Measurements from ENCODE around the gene OR5AN1. TPM values are rescaled to one million over a fixed set of nuclear protein-coding genes. Genes with fewer than 3 reads are reported as not detected.
"Not testable (repeated sequence)": the region's sequence is repeated elsewhere in the genome, so short reads cannot be mapped to it uniquely, and the experiment has no call there.

The OR5AN1 gene
- total RNA-seq, result not detected in 2 replicates
- polyA plus RNA-seq, result not detected in 2 replicates

DNA sequence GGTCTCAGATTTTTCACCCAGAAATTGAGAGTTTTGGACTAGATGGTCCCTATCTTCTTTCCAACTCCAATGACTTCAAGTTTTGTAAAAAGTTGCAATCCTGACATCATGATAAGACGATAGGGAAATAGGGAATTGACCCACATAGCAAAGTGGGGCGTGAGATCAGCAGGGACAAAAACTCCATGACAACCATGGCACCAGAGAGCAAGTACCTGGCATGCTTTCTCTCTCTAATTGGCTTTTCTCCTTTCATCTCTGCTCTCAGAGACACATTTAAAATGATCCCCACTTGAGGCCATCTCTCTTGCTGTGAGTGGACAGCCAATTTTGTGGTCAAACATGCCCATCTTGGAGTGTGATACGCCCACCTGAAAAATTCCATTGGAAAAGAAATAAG, at the start of gene OR5AN1:
TSS of gene OR5AN1 (plus strand) at position 301 of the 400 bp plus-strand sequence. CDS start 5,564 bp downstream, outside the sequence.
- TF ChIP-seq, protein P1, sequence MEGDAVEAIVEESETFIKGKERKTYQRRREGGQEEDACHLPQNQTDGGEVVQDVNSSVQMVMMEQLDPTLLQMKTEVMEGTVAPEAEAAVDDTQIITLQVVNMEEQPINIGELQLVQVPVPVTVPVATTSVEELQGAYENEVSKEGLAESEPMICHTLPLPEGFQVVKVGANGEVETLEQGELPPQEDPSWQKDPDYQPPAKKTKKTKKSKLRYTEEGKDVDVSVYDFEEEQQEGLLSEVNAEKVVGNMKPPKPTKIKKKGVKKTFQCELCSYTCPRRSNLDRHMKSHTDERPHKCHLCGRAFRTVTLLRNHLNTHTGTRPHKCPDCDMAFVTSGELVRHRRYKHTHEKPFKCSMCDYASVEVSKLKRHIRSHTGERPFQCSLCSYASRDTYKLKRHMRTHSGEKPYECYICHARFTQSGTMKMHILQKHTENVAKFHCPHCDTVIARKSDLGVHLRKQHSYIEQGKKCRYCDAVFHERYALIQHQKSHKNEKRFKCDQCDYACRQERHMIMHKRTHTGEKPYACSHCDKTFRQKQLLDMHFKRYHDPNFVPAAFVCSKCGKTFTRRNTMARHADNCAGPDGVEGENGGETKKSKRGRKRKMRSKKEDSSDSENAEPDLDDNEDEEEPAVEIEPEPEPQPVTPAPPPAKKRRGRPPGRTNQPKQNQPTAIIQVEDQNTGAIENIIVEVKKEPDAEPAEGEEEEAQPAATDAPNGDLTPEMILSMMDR (IDR thresholded peaks at IDR 0.05; ENCODE audit: low read depth, low read length), result no peak
- no peaks in the 10 kb centered on the region for H3K27me3 ChIP-seq
- H3K27ac ChIP-seq, result no peak within 1 kb of the TSS
- no peak within 1 kb of the TSS for H3K4me3 ChIP-seq
- H3K4me1 ChIP-seq (ENCODE audit: low read depth), result no peaks in the 10 kb centered on the region
- DNase-seq (ENCODE audit: low read depth in 1 of 2, low spot score in 1 of 2), result no peak
- H3K36me3 ChIP-seq, result no peaks in the 10 kb centered on the region
- H3K9me3 ChIP-seq (ENCODE audit: low read depth), result no peaks in the 10 kb centered on the region

DNA sequence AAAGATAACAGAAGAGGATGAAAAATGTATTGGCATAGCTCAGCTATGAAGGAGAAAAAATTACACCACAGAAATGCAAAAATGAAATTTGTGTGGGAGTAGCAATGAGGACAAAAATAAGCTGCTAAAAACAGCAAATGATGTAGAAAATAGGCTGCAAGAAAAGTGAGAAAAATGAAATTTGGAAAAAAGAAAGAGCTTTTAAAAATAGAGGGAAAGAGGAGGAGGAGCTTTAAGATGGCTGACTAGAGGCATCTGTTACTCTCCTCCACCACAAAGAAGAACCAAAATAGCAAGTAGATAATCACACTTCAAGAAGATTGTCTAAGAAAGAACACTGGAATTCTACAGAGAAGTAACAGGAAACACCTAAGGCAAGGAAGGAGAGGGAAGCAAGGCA, 23.7 kb upstream of the OR5AN1 start:
- TF ChIP-seq, protein P1 (IDR thresholded peaks at IDR 0.05; ENCODE audit: low read depth, low read length), result no peak
- Histone ChIP-seq H3K36me3 (no peaks in the 10 kb centered on the region), H3K9me3 (ENCODE audit: low read depth) (no peaks in the 10 kb centered on the region), H3K4me1 (ENCODE audit: low read depth) (no peaks in the 10 kb centered on the region), H3K4me3 (no peak overlapping the region), H3K27ac (no peak overlapping the region), H3K27me3 (no peaks in the 10 kb centered on the region)
- no peak for DNase-seq (ENCODE audit: low read depth in 1 of 2, low spot score in 1 of 2)

DNA sequence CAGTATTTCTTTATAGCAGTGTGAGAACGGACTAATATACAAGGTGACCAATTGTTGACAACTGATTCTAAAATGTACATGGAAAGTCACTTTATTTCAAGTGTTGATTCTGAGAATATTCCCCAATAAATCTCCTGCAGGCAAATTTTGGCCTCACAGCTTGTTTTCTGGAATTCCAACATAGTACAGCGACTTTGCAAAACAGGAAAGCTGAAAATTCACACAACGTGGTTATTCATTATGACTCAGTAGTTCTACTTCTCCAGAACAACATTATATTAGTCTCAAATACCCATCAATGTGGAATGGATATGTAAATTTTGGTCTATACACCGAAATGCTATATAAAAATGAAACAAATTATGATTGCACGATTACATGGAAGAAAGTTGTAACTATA, 22.5 kb upstream of the OR5AN1 start:
- TF ChIP-seq, protein P1 (IDR thresholded peaks at IDR 0.05; ENCODE audit: low read depth, low read length), result no peak
- no peak for DNase-seq (ENCODE audit: low read depth in 1 of 2, low spot score in 1 of 2)
- Histone ChIP-seq H3K4me3 (no peak overlapping the region), H3K36me3 (no peaks in the 10 kb centered on the region), H3K27me3 (no peaks in the 10 kb centered on the region), H3K9me3 (ENCODE audit: low read depth) (no peaks in the 10 kb centered on the region), H3K27ac (no peak overlapping the region), H3K4me1 (ENCODE audit: low read depth) (no peaks in the 10 kb centered on the region)

GRCh38 chr11:59336931-59337330, 21.8 kb upstream of the OR5AN1 start:
- DNase-seq (ENCODE audit: low read depth in 1 of 2, low spot score in 1 of 2), result no peak
- Histone ChIP-seq H3K27me3 (no peaks in the 10 kb centered on the region), H3K4me3 (no peak overlapping the region), H3K4me1 (ENCODE audit: low read depth) (no peaks in the 10 kb centered on the region), H3K36me3 (no peaks in the 10 kb centered on the region), H3K9me3 (ENCODE audit: low read depth) (no peaks in the 10 kb centered on the region), H3K27ac (no peak overlapping the region)
- TF ChIP-seq, protein P1 (IDR thresholded peaks at IDR 0.05; ENCODE audit: low read depth, low read length), result no peak

DNA sequence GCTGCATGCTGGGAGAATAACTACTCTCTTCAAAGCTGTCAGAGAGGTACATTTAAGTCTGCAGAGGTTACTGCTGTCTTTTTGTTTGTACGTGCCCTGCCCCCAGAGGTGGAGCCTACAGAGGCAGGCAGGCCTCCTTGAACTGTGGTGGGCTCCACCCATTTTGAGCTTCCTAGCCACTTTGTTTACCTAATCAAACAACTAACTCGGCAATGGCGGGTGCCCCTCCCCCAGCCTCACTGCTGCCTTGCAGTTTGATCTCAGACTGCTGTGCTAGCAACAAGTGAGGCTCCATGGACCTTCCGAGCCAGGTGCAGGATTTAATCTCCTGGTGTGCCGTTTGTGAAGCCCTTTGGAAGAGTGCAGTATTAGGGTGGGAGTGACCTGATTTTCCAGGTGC, 9.0 kb upstream of the OR5AN1 start:
- not testable (repeated sequence) for H3K27ac ChIP-seq; H3K4me1 ChIP-seq (ENCODE audit: low read depth); H3K4me3 ChIP-seq; H3K9me3 ChIP-seq (ENCODE audit: low read depth); H3K27me3 ChIP-seq; H3K36me3 ChIP-seq; DNase-seq (ENCODE audit: low read depth in 1 of 2, low spot score in 1 of 2)

- H3K4me3 ChIP-seq, result no peak overlapping the region
- no peaks in the 10 kb centered on the region for H3K27me3 ChIP-seq
- no peaks in the 10 kb centered on the region for H3K36me3 ChIP-seq
- no peaks in the 10 kb centered on the region for H3K4me1 ChIP-seq (ENCODE audit: low read depth)
- no peaks in the 10 kb centered on the region for H3K9me3 ChIP-seq (ENCODE audit: low read depth)
- no peak overlapping the region for H3K27ac ChIP-seq
- no peak for DNase-seq (ENCODE audit: low read depth in 1 of 2, low spot score in 1 of 2)
- TF ChIP-seq, protein P1 (IDR thresholded peaks at IDR 0.05; ENCODE audit: low read depth, low read length), result no peak
Observed at GRCh38 chr11:59355226-59355625, 3.5 kb upstream of the OR5AN1 start.
